Stimulated activated naive CD8-positive, alpha-beta T cell treated with anti-CD3 and anti-CD28 coated beads, Interleukin-15, Interleukin-2, amounts not matched to agents 100 ng/mL and 50 ng/mL, for 24 hours (primary cell): Measurements from ENCODE around the gene HOTAIR.

Experiments
- H3K27ac Mint-ChIP-seq: one replicate; pipeline ENCODE4 v1.8.0; 2021; ENCODE audit warnings: mild to moderate bottlenecking, mixed read lengths
- H3K27me3 Mint-ChIP-seq: one replicate; pipeline ENCODE4 v1.8.0; 2021; ENCODE audit warnings: mixed read lengths
- H3K36me3 Mint-ChIP-seq: one replicate; pipeline ENCODE4 v1.8.0; 2021; ENCODE audit warnings: low read depth, mixed read lengths
- H3K4me1 Mint-ChIP-seq: one replicate; pipeline ENCODE4 v1.8.0; 2021; ENCODE audit warnings: low read depth, mixed read lengths
- H3K4me3 Mint-ChIP-seq: one replicate; pipeline ENCODE4 v1.8.0; 2021; ENCODE audit warnings: mild to moderate bottlenecking, mixed read lengths
- H3K9me3 Mint-ChIP-seq: one replicate; pipeline ENCODE4 v1.8.0; 2021; ENCODE audit warnings: mixed read lengths

Gene HOTAIR

DNA sequence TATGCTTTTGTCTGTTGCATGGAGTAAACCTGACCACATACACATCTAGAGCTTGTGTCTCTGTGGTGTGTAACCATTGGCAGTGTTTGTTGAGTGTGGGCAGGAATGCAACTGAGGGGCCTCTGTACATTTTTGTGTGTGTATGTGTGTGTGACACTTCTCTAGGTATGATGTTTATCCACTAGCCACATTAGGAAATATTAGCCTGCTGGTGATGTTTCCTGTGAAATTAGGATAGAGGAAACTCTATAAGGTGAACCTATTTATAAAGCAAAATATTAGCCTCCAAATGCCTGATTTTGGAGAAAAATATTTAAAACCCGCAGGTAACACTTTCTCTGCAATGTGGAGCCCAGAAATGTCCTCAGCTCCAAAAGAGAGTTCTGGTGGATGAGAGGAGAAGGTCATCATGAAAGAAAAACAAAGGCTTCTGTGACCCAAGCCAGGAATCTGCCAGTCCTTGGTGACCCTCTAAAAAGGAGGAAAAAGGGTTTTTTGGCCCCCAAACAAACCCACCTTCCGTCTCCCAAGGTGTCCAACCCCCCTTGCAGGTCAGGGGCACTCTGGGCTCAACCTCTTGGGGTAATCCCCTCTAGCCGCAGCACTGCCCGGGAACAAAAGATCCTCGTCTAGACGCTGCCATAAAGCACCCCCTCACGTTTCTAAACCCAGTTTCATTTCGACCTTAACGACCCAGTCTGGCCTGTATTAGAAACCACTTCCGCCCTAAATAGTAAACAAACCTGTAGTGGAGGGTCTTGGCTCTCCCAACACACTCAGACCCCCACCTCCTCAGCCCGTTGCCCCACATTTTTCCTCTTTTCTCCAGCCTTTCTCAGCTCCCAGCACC lies 3.1 kb upstream of the HOTAIR start:
- Mint-ChIP-seq H3K36me3 (peaks cover 8% of the 10 kb centered on the region), H3K27me3 (peaks cover 92% of the 10 kb centered on the region), H3K9me3 (no peaks in the 10 kb centered on the region), H3K27ac (no peak overlapping the region), H3K4me3 (no peak overlapping the region), H3K4me1 (peaks cover 20% of the 10 kb centered on the region)

- peaks cover 21% of the 10 kb centered on the region for H3K4me1 Mint-ChIP-seq
- H3K9me3 Mint-ChIP-seq, result no peaks in the 10 kb centered on the region
- H3K27me3 Mint-ChIP-seq, result peaks cover 92% of the 10 kb centered on the region
- H3K36me3 Mint-ChIP-seq, result peaks cover 9% of the 10 kb centered on the region
- no peak overlapping the region for H3K27ac Mint-ChIP-seq
- no peak overlapping the region for H3K4me3 Mint-ChIP-seq
Measured at GRCh38 chr12:53976823-53977595, 2.3 kb upstream of the HOTAIR start.

- Mint-ChIP-seq H3K4me3 (no peak overlapping the region), H3K36me3 (peaks cover 9% of the 10 kb centered on the region), H3K27ac (no peak overlapping the region), H3K9me3 (no peaks in the 10 kb centered on the region), H3K4me1 (peaks cover 21% of the 10 kb centered on the region), H3K27me3 (peaks cover 92% of the 10 kb centered on the region)
Measured at GRCh38 chr12:53976172-53976822, 1.5 kb upstream of the HOTAIR start.

DNA sequence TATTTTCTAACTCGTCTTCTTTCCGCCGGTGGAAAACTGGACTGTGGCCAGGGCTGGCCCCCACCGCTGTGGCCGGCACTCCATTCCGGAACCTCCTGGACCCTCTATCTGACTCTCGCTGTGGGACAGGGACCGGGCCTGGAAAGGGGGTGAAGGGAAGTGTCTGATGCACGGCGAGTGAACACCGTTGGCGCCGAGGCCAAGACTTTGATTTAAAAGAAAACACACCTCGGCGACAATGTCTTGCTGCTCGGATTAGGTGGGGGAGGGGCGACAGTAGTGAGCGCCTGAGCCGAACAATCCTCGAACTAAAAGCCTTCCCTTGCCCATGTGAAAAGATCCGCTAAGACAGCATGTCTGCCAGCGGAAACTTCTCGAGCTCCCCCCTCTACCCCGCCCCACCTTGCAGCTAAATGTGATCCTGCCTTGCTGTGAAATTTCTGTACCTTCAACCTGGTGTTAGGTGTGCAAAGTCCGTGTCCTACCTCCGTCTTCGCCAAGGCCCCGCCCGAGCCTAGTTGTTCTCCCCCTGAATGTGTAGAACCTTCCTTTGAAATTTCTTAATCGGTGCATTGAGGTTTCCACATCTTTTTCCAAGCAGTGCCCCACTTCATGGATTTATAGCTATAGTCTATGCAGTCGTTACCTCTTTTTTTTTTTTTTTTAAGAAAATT lies 862 bp upstream of the HOTAIR start:
- peaks cover 92% of the 10 kb centered on the region for H3K27me3 Mint-ChIP-seq
- peaks cover 9% of the 10 kb centered on the region for H3K36me3 Mint-ChIP-seq
- H3K27ac Mint-ChIP-seq, result peak overlapping the region; percentile 68
- no peaks in the 10 kb centered on the region for H3K9me3 Mint-ChIP-seq
- peaks cover 21% of the 10 kb centered on the region for H3K4me1 Mint-ChIP-seq
- H3K4me3 Mint-ChIP-seq, result peak overlapping the region; percentile 48

GRCh38 chr12:53975064-53975471 lies 314 bp upstream of the HOTAIR start:
- peaks cover 18% of the 10 kb centered on the region for H3K4me1 Mint-ChIP-seq
- no peaks in the 10 kb centered on the region for H3K9me3 Mint-ChIP-seq
- peaks cover 9% of the 10 kb centered on the region for H3K36me3 Mint-ChIP-seq
- no peak overlapping the region for H3K27ac Mint-ChIP-seq
- peak overlapping the region; percentile 48 for H3K4me3 Mint-ChIP-seq
- peaks cover 92% of the 10 kb centered on the region for H3K27me3 Mint-ChIP-seq

DNA sequence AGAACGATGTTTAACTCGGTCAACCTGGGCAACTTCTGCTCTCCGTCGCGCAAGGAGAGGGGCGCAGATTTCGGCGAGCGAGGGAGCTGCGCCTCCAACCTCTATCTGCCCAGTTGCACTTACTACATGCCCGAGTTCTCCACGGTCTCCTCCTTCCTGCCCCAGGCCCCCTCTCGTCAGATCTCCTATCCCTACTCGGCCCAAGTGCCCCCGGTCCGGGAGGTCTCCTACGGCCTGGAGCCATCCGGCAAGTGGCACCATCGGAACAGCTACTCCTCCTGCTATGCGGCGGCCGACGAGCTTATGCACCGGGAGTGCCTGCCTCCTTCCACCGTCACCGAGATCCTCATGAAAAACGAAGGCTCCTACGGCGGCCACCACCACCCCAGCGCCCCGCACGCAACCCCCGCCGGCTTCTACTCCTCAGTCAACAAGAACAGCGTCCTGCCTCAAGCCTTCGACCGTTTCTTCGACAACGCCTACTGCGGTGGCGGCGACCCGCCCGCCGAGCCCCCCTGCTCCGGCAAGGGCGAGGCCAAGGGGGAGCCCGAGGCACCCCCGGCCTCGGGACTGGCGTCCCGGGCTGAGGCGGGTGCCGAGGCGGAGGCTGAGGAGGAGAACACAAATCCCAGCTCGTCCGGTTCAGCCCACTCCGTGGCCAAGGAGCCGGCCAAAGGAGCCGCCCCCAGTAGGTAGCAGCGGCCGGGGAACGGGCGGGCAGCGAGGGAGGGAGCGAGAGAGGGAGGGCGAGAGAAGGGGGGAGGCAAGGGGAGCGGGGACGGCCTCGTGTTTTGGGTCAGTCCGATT lies 1.3 kb downstream of the HOTAIR start:
- Mint-ChIP-seq H3K4me1 (peaks cover 18% of the 10 kb centered on the region), H3K9me3 (no peaks in the 10 kb centered on the region), H3K36me3 (peaks cover 9% of the 10 kb centered on the region), H3K27ac (peak overlapping the region; percentile 70), H3K27me3 (peaks cover 92% of the 10 kb centered on the region), H3K4me3 (peak overlapping the region; percentile 48)

DNA sequence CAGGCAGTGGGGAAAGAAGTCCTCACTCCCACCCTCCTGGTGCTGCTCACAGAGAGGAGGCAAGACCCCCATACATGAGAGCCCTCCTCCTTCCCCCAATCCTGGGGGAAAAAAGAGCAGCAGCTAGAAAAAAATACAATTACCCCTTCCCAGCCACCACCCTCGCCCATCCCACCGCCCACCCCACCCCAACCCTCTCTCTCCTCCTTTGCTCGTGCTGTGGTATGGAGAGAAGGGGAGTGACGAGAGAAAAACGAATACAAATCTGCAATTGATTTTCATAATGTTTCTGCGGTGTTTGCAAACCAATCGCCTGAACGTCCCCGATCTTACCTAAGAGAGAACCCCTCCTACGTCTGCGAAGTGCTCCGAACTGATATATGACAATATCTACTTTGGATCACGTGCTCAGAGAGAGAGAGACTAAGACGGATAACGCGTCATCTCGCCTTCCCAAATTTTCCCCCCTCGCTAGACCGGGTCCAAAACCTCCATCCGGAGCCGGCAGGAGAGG lies 2.0 kb downstream of the HOTAIR start, which contains the start of gene HOXC11:
Gene HOXC11, plus strand, starts transcription at position 405 of the 514 bp plus-strand sequence. CDS start 116 bp downstream, outside the sequence.
- Mint-ChIP-seq H3K27me3 (peaks cover 92% of the 10 kb centered on the region), H3K27ac (peak within 1 kb of the TSS; percentile 70), H3K4me1 (peaks cover 18% of the 10 kb centered on the region), H3K36me3 (peaks cover 9% of the 10 kb centered on the region), H3K4me3 (peak within 1 kb of the TSS; percentile 48), H3K9me3 (no peaks in the 10 kb centered on the region)

DNA sequence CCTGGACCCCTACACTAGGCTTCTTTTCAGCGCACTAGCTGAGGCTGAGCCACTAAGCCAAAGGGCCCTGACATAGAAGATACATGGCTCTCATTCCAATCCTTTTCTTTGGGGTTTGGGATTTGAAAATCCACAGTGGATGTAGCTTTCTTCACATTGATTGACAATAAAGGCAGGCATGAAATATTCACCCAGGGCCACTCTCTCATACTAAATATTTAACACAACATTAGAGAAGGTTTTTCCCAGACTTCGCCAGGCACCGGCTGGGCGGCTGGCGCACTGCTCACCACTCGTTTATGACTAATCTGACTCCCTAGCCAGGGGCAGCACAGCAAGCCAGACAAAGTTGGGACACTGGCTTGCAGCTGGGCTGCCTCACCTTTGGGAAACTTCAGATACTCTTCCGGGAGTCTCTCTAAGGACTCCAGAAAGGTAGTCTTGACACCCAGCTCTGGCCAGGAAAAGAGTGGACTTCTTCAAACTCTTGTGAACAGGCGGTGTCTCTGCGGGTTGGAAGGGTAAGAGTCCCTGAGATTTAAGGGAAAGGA lies 2.5 kb downstream of the HOTAIR start:
- Mint-ChIP-seq H3K27me3 (peaks cover 92% of the 10 kb centered on the region), H3K4me3 (no peak overlapping the region), H3K4me1 (peaks cover 18% of the 10 kb centered on the region), H3K36me3 (peaks cover 9% of the 10 kb centered on the region), H3K9me3 (no peaks in the 10 kb centered on the region), H3K27ac (no peak overlapping the region)

- Mint-ChIP-seq H3K9me3 (no peaks in the 10 kb centered on the region), H3K36me3 (peaks cover 9% of the 10 kb centered on the region), H3K4me3 (no peak overlapping the region), H3K4me1 (peaks cover 18% of the 10 kb centered on the region), H3K27ac (no peak overlapping the region), H3K27me3 (peaks cover 92% of the 10 kb centered on the region)
Measured at GRCh38 chr12:53971686-53972085, 3.1 kb downstream of the HOTAIR start.

GRCh38 chr12:53971129-53971528 lies 3.6 kb downstream of the HOTAIR start:
- Mint-ChIP-seq H3K9me3 (no peaks in the 10 kb centered on the region), H3K4me3 (no peak overlapping the region)

GRCh38 chr12:53970451-53970850 lies 4.3 kb downstream of the HOTAIR start:
- Mint-ChIP-seq H3K27ac (no peak overlapping the region), H3K36me3 (peaks cover 4% of the 10 kb centered on the region), H3K4me3 (no peak overlapping the region), H3K9me3 (no peaks in the 10 kb centered on the region), H3K4me1 (peaks cover 23% of the 10 kb centered on the region), H3K27me3 (peaks cover 92% of the 10 kb centered on the region)

More at GRCh38 chr12:53971129-53971528, 3.6 kb downstream of the HOTAIR start:
- Mint-ChIP-seq H3K4me1 (peaks cover 24% of the 10 kb centered on the region), H3K27ac (no peak overlapping the region), H3K36me3 (peaks cover 9% of the 10 kb centered on the region), H3K27me3 (peaks cover 92% of the 10 kb centered on the region)

- Mint-ChIP-seq H3K4me3 (no peak overlapping the region), H3K9me3 (no peaks in the 10 kb centered on the region), H3K27ac (no peak overlapping the region), H3K27me3 (peaks cover 94% of the 10 kb centered on the region), H3K36me3 (peaks cover 3% of the 10 kb centered on the region), H3K4me1 (peaks cover 24% of the 10 kb centered on the region)
Measured at GRCh38 chr12:53969588-53970259, 5.0 kb downstream of the HOTAIR start.
